WTC11 (cell line): ENCODE results near the gene ZNF649. TPM values are rescaled to one million over a fixed set of nuclear protein-coding genes. Genes with fewer than 3 reads are reported as not detected.

Experiments used
- ATAC-seq: fragments of 200-7000 bp; cut with Tn5 transposase; 2 replicates; pipeline ENCODE4 v1.10.0; 2021; ENCODE audit warnings: mild to moderate bottlenecking, moderate library complexity
- CTCF ChIA-PET: fragments of 300-600 bp; sonication (Branson Sonifier 250); formaldehyde crosslinking; loops from one replicate; lab custom pipeline; 2021; ENCODE audit warnings: antibody characterized with exemption; lab: Charles Lee
- POLR2A ChIA-PET: fragments of 350-600 bp; sonication (Branson Sonifier 250); formaldehyde crosslinking; loops from one replicate; lab custom pipeline; 2021; ENCODE audit warnings: antibody characterized with exemption; lab: Charles Lee
- DNase-seq: peaks from one replicate; pipeline ENCODE4 v3.0.0; 2021; ENCODE audit warnings: low spot score
- H3K27ac Mint-ChIP-seq: 2 replicates; pipeline ENCODE4 v1.8.0; 2021; ENCODE audit warnings: mixed read lengths
- H3K27me3 Mint-ChIP-seq: 2 replicates; pipeline ENCODE4 v1.8.0; 2021; ENCODE audit warnings: low read depth, mild to moderate bottlenecking, moderate library complexity, mixed read lengths
- H3K36me3 Mint-ChIP-seq: 2 replicates; pipeline ENCODE4 v1.8.0; 2021; ENCODE audit warnings: mixed read lengths
- H3K4me1 Mint-ChIP-seq: 2 replicates; pipeline ENCODE4 v1.8.0; 2022; ENCODE audit warnings: mixed read lengths
- H3K4me3 Mint-ChIP-seq: 2 replicates; pipeline ENCODE4 v1.8.0; 2021; ENCODE audit warnings: mild to moderate bottlenecking, moderate library complexity, mixed read lengths
- H3K9me3 Mint-ChIP-seq: 2 replicates; pipeline ENCODE4 v1.8.0; 2021; ENCODE audit warnings: mixed read lengths
- ATF1 ChIP-seq: sonication (generic); formaldehyde crosslinking; IDR thresholded peaks from 2 replicates; pipeline ENCODE4 v1.8.1; 2023; ENCODE audit warnings: mild to moderate bottlenecking, moderate library complexity, missing genetic modification reagents
- IRF2 ChIP-seq: sonication (generic); formaldehyde crosslinking; IDR thresholded peaks from 2 replicates; pipeline ENCODE4 v1.8.0; 2022; ENCODE audit warnings: low read depth, missing genetic modification reagents, borderline replicate concordance
- JAZF1 ChIP-seq: fragments of 250-450 bp; sonication (Bioruptor Pico); IDR thresholded peaks from 2 replicates; pipeline ENCODE4 v1.9.0; 2021; ENCODE audit warnings: moderate library complexity, mild to moderate bottlenecking, inconsistent platforms
- MAX ChIP-seq: sonication (generic); formaldehyde crosslinking; IDR thresholded peaks from 2 replicates; pipeline ENCODE4 v1.8.0; 2022; ENCODE audit warnings: mild to moderate bottlenecking, missing genetic modification reagents
- MYBL2 ChIP-seq: sonication (generic); formaldehyde crosslinking; IDR thresholded peaks from 2 replicates; pipeline ENCODE4 v1.8.1; 2023; ENCODE audit warnings: mild to moderate bottlenecking, moderate library complexity, missing genetic modification reagents
- NR2C2 ChIP-seq: sonication (generic); formaldehyde crosslinking; IDR thresholded peaks from 2 replicates; pipeline ENCODE4 v1.8.0; 2022; ENCODE audit warnings: mild to moderate bottlenecking, missing genetic modification reagents
- SMAD4 ChIP-seq: sonication (generic); formaldehyde crosslinking; IDR thresholded peaks from 2 replicates; pipeline ENCODE4 v1.8.0; 2022; ENCODE audit warnings: mild to moderate bottlenecking, missing genetic modification reagents
- TEAD4 ChIP-seq: sonication (generic); formaldehyde crosslinking; IDR thresholded peaks from 2 replicates; pipeline ENCODE4 v1.8.0; 2022; ENCODE audit warnings: mild to moderate bottlenecking, missing genetic modification reagents
- USF1 ChIP-seq: sonication (generic); formaldehyde crosslinking; IDR thresholded peaks from 2 replicates; pipeline ENCODE4 v1.8.0; 2022; ENCODE audit warnings: mild to moderate bottlenecking, missing genetic modification reagents
- ZBTB21 ChIP-seq: sonication (generic); formaldehyde crosslinking; IDR thresholded peaks from 2 replicates; pipeline ENCODE4 v1.8.1; 2023; ENCODE audit warnings: mild to moderate bottlenecking, missing genetic modification reagents, borderline replicate concordance
- ZBTB43 ChIP-seq: sonication (generic); formaldehyde crosslinking; IDR thresholded peaks from 2 replicates; pipeline ENCODE4 v1.8.1; 2023; ENCODE audit warnings: mild to moderate bottlenecking, missing genetic modification reagents
- ZNF121 ChIP-seq: sonication (generic); formaldehyde crosslinking; IDR thresholded peaks from 2 replicates; pipeline ENCODE4 v1.8.0; 2023; ENCODE audit warnings: missing genetic modification reagents
- ZNF263 ChIP-seq: sonication (generic); formaldehyde crosslinking; IDR thresholded peaks from 2 replicates; pipeline ENCODE4 v1.8.1; 2022; ENCODE audit warnings: low read depth, mild to moderate bottlenecking, moderate library complexity, missing genetic modification reagents
- ZNF317 ChIP-seq: sonication (generic); formaldehyde crosslinking; IDR thresholded peaks from 2 replicates; pipeline ENCODE4 v1.8.1; 2023; ENCODE audit warnings: low read depth, mild to moderate bottlenecking, moderate library complexity, missing genetic modification reagents, borderline replicate concordance
- total RNA-seq: library from RNA; stranded (reverse); gene quantifications from 3 replicates; pipeline ENCODE4 v1.2.3, GENCODE V29; 2021
- TF ChIP-seq, protein P1 (sequence below): fragments of 250-450 bp; sonication (Bioruptor Pico); IDR thresholded peaks from 2 replicates; pipeline ENCODE4 v1.9.0; 2021; ENCODE audit warnings: moderate library complexity, mild to moderate bottlenecking, inconsistent platforms, borderline replicate concordance

Gene ZNF649
- total RNA-seq, 1 experiment from 2014 or later, result 64.7 TPM

DNA sequence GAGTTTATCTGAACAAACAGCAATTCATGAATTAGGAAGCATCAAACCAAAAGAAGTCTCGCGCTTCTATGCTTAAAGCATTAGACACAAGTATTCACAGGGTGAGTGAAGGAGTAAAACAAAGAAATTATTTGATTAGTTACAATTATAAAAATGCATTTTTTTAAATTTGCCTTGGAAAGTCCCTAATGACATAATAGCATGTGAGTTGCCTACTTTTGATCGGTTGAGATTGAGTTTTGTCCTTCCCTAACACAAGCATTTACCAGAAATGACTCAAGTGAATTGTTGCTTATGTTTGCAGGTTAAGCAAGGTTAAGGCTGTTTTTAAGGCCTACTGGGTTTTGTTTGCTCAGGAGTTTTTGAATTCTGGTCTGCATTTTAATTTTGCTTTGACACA is 389 bp upstream of the ZNF649 start:
- Mint-ChIP-seq H3K36me3 (peaks cover 54% of the 10 kb centered on the region), H3K4me3 (peak overlapping the region; percentile 99), H3K4me1 (peaks cover 72% of the 10 kb centered on the region), H3K9me3 (peaks cover 20% of the 10 kb centered on the region), H3K27me3 (no peaks in the 10 kb centered on the region), H3K27ac (peak overlapping the region; percentile 100)
- POLR2A ChIA-PET, result no interaction called here
- ATAC-seq (no peak), DNase-seq (no peak)
- CTCF ChIA-PET, result no interaction called here
- TF ChIP-seq ZNF121 (CRISPR knock-in tag), result no peak
- TF ChIP-seq ZNF263 (CRISPR knock-in tag), result no peak
- no peak for TF ChIP-seq ATF1 (CRISPR knock-in tag)
- no peak for TF ChIP-seq JAZF1 (CRISPR knock-in tag)

DNA sequence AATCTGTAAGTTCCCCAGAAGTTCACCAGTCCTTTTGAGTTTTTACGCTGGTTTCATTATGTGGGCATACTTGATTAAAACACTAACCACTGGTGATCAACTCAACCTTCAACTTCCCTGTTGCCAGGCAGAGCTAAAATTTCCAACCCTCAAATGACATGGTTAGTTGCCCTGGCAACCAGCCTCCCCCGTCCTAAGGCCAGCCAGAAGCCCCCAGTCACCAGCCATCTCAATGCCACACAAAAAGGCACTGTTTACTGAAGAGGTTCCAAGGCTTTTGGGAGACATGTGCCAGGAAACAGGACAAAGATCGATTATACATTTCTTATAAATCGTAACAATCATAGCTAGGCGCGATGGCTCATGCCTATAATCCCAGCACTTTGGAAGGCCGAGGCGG is 1.6 kb downstream of the ZNF649 start:
- TF ChIP-seq SMAD4 (CRISPR knock-in tag) (no peak), TEAD4 (CRISPR knock-in tag) (no peak), ZNF317 (no peak), MYBL2 (CRISPR knock-in tag) (no peak), IRF2 (CRISPR knock-in tag) (no peak)
- ChIA-PET CTCF (no interaction called here), POLR2A (no interaction called here)
- ATAC-seq (no peak), DNase-seq (no peak)
- Mint-ChIP-seq H3K4me1 (peaks cover 55% of the 10 kb centered on the region), H3K27me3 (no peaks in the 10 kb centered on the region), H3K4me3 (peak overlapping the region; percentile 99), H3K9me3 (peaks cover 15% of the 10 kb centered on the region), H3K27ac (peak overlapping the region; percentile 65), H3K36me3 (peaks cover 63% of the 10 kb centered on the region)

- Mint-ChIP-seq H3K36me3 (peaks cover 77% of the 10 kb centered on the region), H3K4me3 (peak overlapping the region; percentile 99), H3K27me3 (no peaks in the 10 kb centered on the region), H3K9me3 (peaks cover 20% of the 10 kb centered on the region), H3K27ac (no peak overlapping the region; the same call in none of the 2 replicates), H3K4me1 (peaks cover 45% of the 10 kb centered on the region)
- ChIA-PET POLR2A (no interaction called here), CTCF (interaction anchor here (0.6 kb wide), 1 partner anchor 31 kb away, joined by 6 read pairs; no protein-coding TSS in a partner anchor)
- TF ChIP-seq ZBTB21 (CRISPR knock-in tag) (no peak), ATF1 (CRISPR knock-in tag) (no peak), ZBTB43 (CRISPR knock-in tag) (no peak), MAX (no peak)
- TF ChIP-seq, protein P1, sequence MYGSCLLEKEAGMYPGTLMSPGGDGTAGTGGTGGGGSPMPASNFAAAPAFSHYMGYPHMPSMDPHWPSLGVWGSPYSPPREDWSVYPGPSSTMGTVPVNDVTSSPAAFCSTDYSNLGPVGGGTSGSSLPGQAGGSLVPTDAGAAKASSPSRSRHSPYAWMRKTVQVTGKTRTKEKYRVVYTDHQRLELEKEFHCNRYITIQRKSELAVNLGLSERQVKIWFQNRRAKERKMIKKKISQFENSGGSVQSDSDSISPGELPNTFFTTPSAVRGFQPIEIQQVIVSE (CRISPR knock-in tag), result no peak
- ATAC-seq (no peak), DNase-seq (no peak)
These were observed 3.0 kb downstream of the ZNF649 start for GRCh38 chr19:51901860-51902259.

DNA sequence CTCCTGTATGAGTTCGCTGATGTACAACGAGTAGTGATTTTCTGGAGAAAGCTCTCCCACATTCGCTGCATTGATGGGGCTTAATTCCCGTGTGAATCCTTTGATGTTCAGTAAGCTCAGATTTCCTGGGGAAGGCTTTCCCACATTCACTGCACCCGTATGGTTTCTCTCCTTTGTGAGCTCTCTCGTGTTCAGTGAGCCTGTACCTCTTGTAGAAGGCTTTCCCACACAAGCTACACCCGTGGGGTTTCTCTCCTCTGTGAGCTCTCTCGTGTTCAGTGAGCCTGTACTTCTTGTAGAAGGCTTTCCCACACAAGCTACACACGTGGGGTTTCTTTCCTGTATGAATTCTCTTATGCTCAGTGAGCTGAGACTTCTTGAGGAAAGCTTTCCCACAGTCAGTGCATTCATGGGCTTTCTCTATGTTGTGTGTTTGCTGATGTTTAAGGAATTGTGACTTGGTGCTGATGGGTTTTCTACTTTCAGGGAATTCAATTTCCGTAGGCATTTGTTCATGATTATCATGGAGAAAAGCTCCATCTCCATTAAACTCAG is 13.5 kb downstream of the ZNF649 start:
- ChIA-PET POLR2A (no interaction called here), CTCF (interaction anchor here (0.6 kb wide), 1 partner anchor 472 kb away, joined by 4 read pairs; no protein-coding TSS in a partner anchor)
- TF ChIP-seq USF1 (CRISPR knock-in tag) (no peak), NR2C2 (CRISPR knock-in tag) (0 out of 2 replicates have a peak, but pooled peaks have one; percentile 22)
- Mint-ChIP-seq H3K27me3 (peaks cover 10% of the 10 kb centered on the region), H3K4me1 (peaks cover 5% of the 10 kb centered on the region), H3K36me3 (peaks cover 99% of the 10 kb centered on the region), H3K27ac (no peak overlapping the region), H3K4me3 (no peak overlapping the region), H3K9me3 (peaks cover 75% of the 10 kb centered on the region)
- ATAC-seq (no peak), DNase-seq (no peak)
